Uterus (tissue), 2 donors: ENCODE measurements around the gene ANKRD36.
"Not testable (repeated sequence)": the region's sequence is repeated elsewhere in the genome, so short reads cannot be mapped to it uniquely, and the experiment has no call there.

ENCODE experiments used
- CTCF ChIP-seq, 4 experiments: fragments of 200-600 bp in 2 of 4; fragments of 450-650 bp in 2 of 4; sonication (generic) in 2 of 4; IDR thresholded peaks; one replicate each; pipeline ENCODE4 v1.5.1; 2016 to 2019; ENCODE audit warnings: antibody characterized with exemption in 4 of 4, mild to moderate bottlenecking in 2 of 4, moderate library complexity in 1 of 4
- POLR2A ChIP-seq, 2 donors: fragments of 450-650 bp; IDR thresholded peaks; one replicate each; pipeline ENCODE4 v1.6.1; 2016; ENCODE audit warnings: antibody characterized with exemption in 2 of 2, mild to moderate bottlenecking in 1 of 2, moderate library complexity in 1 of 2

GRCh38 chr2:97202643-97203250 lies 89.8 kb downstream of the ANKRD36 start:
- not testable (repeated sequence) for TF ChIP-seq POLR2A, CTCF (IDR thresholded peaks at IDR 0.05)
